CD4-positive, alpha-beta T cell (primary cell): ENCODE results near the gene SDF4. TPM values are rescaled to one million over a fixed set of nuclear protein-coding genes. Genes with fewer than 3 reads are reported as not detected.

Experiments
- ATAC-seq: fragments of 200-7000 bp; cut with Tn5 transposase; one replicate; pipeline ENCODE4 v1.10.0; 2022; ENCODE audit warnings: mild to moderate bottlenecking; ENCODE audit not compliant: poor library complexity
- CTCF ChIA-PET: fragments of 350-600 bp; sonication (Branson Sonifier 250); formaldehyde crosslinking; loops from one replicate; lab custom pipeline; 2021; ENCODE audit warnings: antibody characterized with exemption, inconsistent platforms; lab: Charles Lee
- POLR2A ChIA-PET: fragments of 350-600 bp; sonication (Branson Sonifier 250); formaldehyde crosslinking; loops from one replicate; lab custom pipeline; 2021; ENCODE audit warnings: antibody characterized with exemption, inconsistent platforms; lab: Charles Lee
- DNase-seq, 14 experiments: peaks; one replicate each; pipeline ENCODE4 v3.0.0-alpha.2; 2013 to 2020; ENCODE audit warnings: mixed read lengths in 2 of 14
- H3K27ac ChIP-seq, 2 donors: one replicate each; pipeline versions ENCODE4 v1.5.1 to v1.7.0; 2013; ENCODE audit warnings: low read length in 2 of 2, low read depth in 1 of 2, mild to moderate bottlenecking in 1 of 2
- H3K27me3 ChIP-seq, 2 experiments: 1 replicate in 1 of 2; 2 replicates in 1 of 2; pipeline versions ENCODE4 v1.6.1 to v1.7.0; 2013; ENCODE audit warnings: low read length in 2 of 2, control low read depth in 1 of 2, mild to moderate bottlenecking in 1 of 2, moderate library complexity in 1 of 2; ENCODE audit not compliant: insufficient read depth in 2 of 2, control insufficient read depth in 1 of 2
- H3K36me3 ChIP-seq: one replicate; pipeline ENCODE4 v1.6.1; 2013; ENCODE audit warnings: low read length, control low read depth; ENCODE audit not compliant: insufficient read depth
- H3K4me1 ChIP-seq: one replicate; pipeline ENCODE4 v1.6.1; 2013; ENCODE audit warnings: low read length, control low read depth; ENCODE audit not compliant: insufficient read depth
- H3K4me3 ChIP-seq: one replicate; pipeline ENCODE4 v1.5.1; 2013; ENCODE audit warnings: mild to moderate bottlenecking, low read length, moderate library complexity
- H3K9me3 ChIP-seq, 2 experiments: 1 replicate in 1 of 2; 2 replicates in 1 of 2; pipeline versions ENCODE4 v1.6.1 to v1.7.0; 2013; ENCODE audit warnings: low read length in 2 of 2, mild to moderate bottlenecking in 2 of 2, control low read depth in 1 of 2, moderate library complexity in 1 of 2; ENCODE audit not compliant: control insufficient read depth in 1 of 2, insufficient read depth in 1 of 2
- H3K27ac Mint-ChIP-seq: one replicate; pipeline ENCODE4 v1.8.0; 2020; ENCODE audit warnings: mixed read lengths
- H3K27me3 Mint-ChIP-seq: one replicate; pipeline ENCODE4 v1.8.0; 2021; ENCODE audit warnings: mixed read lengths
- H3K36me3 Mint-ChIP-seq: one replicate; pipeline ENCODE4 v1.8.0; 2021; ENCODE audit warnings: low read depth, mixed read lengths
- H3K4me1 Mint-ChIP-seq: one replicate; pipeline ENCODE4 v1.8.0; 2021; ENCODE audit warnings: low read depth, mixed read lengths
- H3K4me3 Mint-ChIP-seq: one replicate; pipeline ENCODE4 v1.8.0; 2020; ENCODE audit warnings: mild to moderate bottlenecking, mixed read lengths
- H3K9me3 Mint-ChIP-seq: one replicate; pipeline ENCODE4 v1.8.0; 2020; ENCODE audit warnings: mixed read lengths
- intact Hi-C, 2 experiments: fragments of 100-400 bp; cut with DNase I in 1 of 2; cut with micrococcal nuclease in 1 of 2; formaldehyde crosslinking; loops; one replicate each; pipeline versions ENCODE4 v1.15.1 to v1.9.0; 2023 to 2025; cut with DNase I, micrococcal nuclease
- total RNA-seq, 174 experiments: library from RNA in 2 of 174; stranded (reverse) in 2 of 174; gene quantifications; one replicate each; pipeline ENCODE4 v1.2.3 and lab custom pipeline; 2021 to 2026
- TF ChIP-seq, protein P1 (sequence below): fragments of 200-600 bp; IDR thresholded peaks from one replicate; pipeline ENCODE4 v1.8.0; 2022; ENCODE audit warnings: antibody characterized with exemption, mild to moderate bottlenecking

Gene SDF4
- total RNA-seq, 2 experiments from 2014 or later: 66.3 to 71.0 TPM

DNA sequence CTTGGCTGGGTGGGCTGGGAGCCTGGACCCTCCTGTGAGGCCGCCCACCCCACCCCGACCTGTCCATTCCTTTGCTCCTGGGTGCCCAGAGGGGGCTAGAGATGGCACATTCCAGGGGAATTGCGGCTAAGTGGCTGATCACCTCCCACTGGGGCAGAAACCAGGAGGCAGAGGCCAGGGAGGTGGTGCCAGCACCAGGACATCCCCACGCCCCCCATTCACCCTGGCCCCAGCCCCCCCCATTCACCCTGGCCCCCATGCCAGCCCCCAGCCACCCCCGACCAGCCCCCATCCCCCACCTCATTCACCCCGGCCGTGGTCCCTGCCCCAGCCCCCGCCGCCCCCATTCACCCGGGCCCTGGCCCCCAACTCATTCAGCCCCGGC, 8.5 kb upstream of the SDF4 start:
- Mint-ChIP-seq H3K27me3 (no peaks in the 10 kb centered on the region), H3K27ac (no peak overlapping the region), H3K36me3 (no peaks in the 10 kb centered on the region), H3K4me1 (no peaks in the 10 kb centered on the region), H3K9me3 (no peaks in the 10 kb centered on the region), H3K4me3 (no peak overlapping the region)
- H3K27ac ChIP-seq: no peak overlapping the region
- no peaks in the 10 kb centered on the region for H3K36me3 ChIP-seq
- H3K4me1 ChIP-seq: peaks cover 5% of the 10 kb centered on the region
- H3K9me3 ChIP-seq: peaks cover 0 to 15% of the 10 kb centered on the region in 2 experiments
- H3K4me3 ChIP-seq: no peak overlapping the region
- H3K27me3 ChIP-seq: peaks cover 3 to 9% of the 10 kb centered on the region in 2 experiments
- CTCF ChIA-PET: no interaction called here
- TF ChIP-seq, protein P1, sequence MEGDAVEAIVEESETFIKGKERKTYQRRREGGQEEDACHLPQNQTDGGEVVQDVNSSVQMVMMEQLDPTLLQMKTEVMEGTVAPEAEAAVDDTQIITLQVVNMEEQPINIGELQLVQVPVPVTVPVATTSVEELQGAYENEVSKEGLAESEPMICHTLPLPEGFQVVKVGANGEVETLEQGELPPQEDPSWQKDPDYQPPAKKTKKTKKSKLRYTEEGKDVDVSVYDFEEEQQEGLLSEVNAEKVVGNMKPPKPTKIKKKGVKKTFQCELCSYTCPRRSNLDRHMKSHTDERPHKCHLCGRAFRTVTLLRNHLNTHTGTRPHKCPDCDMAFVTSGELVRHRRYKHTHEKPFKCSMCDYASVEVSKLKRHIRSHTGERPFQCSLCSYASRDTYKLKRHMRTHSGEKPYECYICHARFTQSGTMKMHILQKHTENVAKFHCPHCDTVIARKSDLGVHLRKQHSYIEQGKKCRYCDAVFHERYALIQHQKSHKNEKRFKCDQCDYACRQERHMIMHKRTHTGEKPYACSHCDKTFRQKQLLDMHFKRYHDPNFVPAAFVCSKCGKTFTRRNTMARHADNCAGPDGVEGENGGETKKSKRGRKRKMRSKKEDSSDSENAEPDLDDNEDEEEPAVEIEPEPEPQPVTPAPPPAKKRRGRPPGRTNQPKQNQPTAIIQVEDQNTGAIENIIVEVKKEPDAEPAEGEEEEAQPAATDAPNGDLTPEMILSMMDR: no peak
- ATAC-seq (no peak), DNase-seq (no peak)
- intact Hi-C loops: no loop called here
- POLR2A ChIA-PET: no interaction called here

DNA sequence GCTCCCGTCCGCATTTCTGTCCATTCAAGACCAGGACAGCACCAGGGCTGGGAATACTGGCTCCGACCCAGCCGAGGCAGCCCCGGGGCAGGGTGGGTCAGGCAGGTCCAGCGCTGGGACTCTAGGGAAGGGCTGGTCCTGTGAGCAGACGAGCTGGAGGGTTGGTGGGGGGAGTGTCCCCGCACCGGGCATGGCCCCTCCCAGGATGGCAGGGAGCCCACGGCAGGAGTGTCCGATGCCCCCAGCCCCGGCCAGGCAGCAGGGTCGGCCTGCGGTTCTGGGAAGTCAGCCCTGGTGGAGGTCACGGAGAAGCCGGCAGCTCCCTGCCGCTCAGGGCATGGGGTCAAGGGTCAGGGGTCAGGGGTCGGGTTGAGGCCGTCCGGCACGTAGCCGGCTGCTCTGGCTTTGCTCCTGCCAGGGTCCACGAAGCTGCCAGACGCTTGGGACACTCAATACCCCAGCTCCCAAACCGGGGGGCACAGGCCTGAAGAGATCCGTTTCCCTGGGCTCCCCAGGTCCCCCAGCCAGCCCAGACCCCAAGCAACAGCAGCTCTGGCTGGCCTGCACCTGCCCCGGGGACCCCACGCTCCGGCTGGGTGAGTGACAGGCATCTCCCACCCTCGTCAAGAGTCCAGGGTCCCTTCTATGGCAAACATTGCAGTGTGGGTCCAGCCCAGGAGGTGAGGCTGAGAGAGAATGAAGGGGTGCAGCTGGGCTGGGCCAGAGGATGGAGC, 8.0 kb upstream of the SDF4 start:
- Histone ChIP-seq H3K4me1 (peaks cover 5% of the 10 kb centered on the region), H3K4me3 (no peak overlapping the region), H3K36me3 (peaks cover under 1% of the 10 kb centered on the region), H3K27me3 (peaks cover 2 to 8% of the 10 kb centered on the region in 2 experiments), H3K9me3 (peaks cover 0 to 15% of the 10 kb centered on the region in 2 experiments), H3K27ac (no peak overlapping the region)
- TF ChIP-seq, protein P1: no peak
- ATAC-seq (no peak), DNase-seq (no peak)
- intact Hi-C loops: no loop called here
- ChIA-PET POLR2A (interaction anchor here (0.6 kb wide), 1 partner anchor 113 kb away, joined by 3 read pairs; no protein-coding TSS in a partner anchor), CTCF (no interaction called here)
- H3K9me3 Mint-ChIP-seq: no peaks in the 10 kb centered on the region
- no peaks in the 10 kb centered on the region for H3K36me3 Mint-ChIP-seq
- H3K27ac Mint-ChIP-seq: no peak overlapping the region
- H3K4me3 Mint-ChIP-seq: no peak overlapping the region
- H3K4me1 Mint-ChIP-seq: no peaks in the 10 kb centered on the region
- no peaks in the 10 kb centered on the region for H3K27me3 Mint-ChIP-seq

DNA sequence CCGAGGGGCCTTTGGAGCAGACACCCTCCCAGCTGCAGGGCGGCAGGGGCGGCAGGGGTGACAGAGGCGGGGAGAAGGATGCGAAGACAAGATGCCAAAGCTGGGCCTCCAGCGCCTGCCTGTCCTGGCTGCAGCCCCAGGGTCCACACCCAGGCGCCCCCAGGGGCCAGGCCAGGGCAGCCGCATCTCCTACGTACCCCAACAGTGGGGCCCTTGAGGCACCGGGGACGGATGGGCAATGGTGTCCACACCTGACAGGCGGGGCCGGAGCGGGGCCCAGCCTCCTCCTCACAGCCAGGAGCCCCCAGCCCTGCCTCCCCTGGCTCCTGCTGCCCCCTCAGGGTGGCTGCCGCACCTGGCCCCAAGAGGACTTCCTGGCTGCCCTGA, 7.4 kb upstream of the SDF4 start:
- POLR2A ChIA-PET: interaction anchor here (0.6 kb wide), 1 partner anchor 113 kb away, joined by 3 read pairs; no protein-coding TSS in a partner anchor
- no peak overlapping the region for H3K27ac ChIP-seq
- TF ChIP-seq, protein P1: no peak
- H3K27me3 Mint-ChIP-seq: no peaks in the 10 kb centered on the region
- H3K36me3 Mint-ChIP-seq: no peaks in the 10 kb centered on the region
- no peak overlapping the region for H3K4me3 Mint-ChIP-seq
- peaks cover 0 to 15% of the 10 kb centered on the region in 2 experiments for H3K9me3 ChIP-seq
- peaks cover 6% of the 10 kb centered on the region for H3K36me3 ChIP-seq
- no peaks in the 10 kb centered on the region for H3K4me1 Mint-ChIP-seq
- CTCF ChIA-PET: no interaction called here
- H3K27me3 ChIP-seq: peaks cover 2 to 8% of the 10 kb centered on the region in 2 experiments
- no peak for ATAC-seq
- intact Hi-C loops: no loop called here
- H3K4me1 ChIP-seq: peaks cover 5% of the 10 kb centered on the region
- H3K4me3 ChIP-seq: no peak overlapping the region
- no peak overlapping the region for H3K27ac Mint-ChIP-seq
- H3K9me3 Mint-ChIP-seq: no peaks in the 10 kb centered on the region
- no peak for DNase-seq
